ENCODE results near the gene ROBO1. TPM values are rescaled to one million over a fixed set of nuclear protein-coding genes. Genes with fewer than 3 reads are reported as not detected.

The ROBO1 gene
- total RNA-seq, 4 donors from 2014 or later: 8.6 to 26.3 (median 16.6) TPM

DNA sequence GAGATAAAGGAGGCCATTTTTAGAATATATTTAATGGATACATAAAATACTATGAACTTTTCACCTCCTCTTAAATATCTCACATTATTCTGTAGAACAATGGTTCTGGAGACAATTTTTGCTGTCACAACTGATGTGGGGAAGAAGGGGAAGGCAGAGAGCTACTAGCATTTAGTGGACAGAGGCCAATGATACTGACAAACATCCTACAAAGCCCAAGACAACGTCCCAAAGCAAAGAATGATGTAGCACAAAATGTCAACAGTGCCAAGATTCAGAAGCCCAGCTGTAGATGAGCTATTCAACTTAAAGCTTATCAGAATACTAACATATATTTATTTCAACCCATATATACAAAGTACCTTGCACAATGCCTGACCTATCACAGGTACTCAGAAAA lies 1069.4 kb downstream of the ROBO1 start:
- intact Hi-C loops (cut with DNase I): no loop called here
- no peak for TF ChIP-seq POLR2A (IDR thresholded peaks at IDR 0.05)
- TF ChIP-seq, protein P1, sequence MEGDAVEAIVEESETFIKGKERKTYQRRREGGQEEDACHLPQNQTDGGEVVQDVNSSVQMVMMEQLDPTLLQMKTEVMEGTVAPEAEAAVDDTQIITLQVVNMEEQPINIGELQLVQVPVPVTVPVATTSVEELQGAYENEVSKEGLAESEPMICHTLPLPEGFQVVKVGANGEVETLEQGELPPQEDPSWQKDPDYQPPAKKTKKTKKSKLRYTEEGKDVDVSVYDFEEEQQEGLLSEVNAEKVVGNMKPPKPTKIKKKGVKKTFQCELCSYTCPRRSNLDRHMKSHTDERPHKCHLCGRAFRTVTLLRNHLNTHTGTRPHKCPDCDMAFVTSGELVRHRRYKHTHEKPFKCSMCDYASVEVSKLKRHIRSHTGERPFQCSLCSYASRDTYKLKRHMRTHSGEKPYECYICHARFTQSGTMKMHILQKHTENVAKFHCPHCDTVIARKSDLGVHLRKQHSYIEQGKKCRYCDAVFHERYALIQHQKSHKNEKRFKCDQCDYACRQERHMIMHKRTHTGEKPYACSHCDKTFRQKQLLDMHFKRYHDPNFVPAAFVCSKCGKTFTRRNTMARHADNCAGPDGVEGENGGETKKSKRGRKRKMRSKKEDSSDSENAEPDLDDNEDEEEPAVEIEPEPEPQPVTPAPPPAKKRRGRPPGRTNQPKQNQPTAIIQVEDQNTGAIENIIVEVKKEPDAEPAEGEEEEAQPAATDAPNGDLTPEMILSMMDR (IDR thresholded peaks at IDR 0.05): no peak
- WGBS, 2 donors: 34 to 42% methylated on average over 1 of the region's 1 CpG

DNA sequence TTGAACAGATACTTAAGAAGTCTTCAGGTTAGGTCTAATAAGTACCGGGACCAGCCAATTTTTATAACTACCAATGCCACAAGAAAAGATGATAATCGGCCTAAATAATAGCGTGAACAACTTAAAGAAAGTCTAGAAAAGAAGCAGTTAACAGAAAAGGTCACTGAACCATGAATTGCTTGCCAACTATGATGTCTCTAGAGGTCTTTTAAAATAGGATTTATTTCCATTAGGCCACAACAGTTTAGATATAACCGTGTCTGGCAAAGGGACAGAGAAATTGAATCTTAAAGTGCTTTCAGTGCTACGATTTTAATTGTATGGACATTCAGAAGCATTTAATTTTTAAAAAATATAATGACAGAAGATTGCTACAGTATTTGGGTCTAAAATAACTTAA lies 1070.4 kb downstream of the ROBO1 start:
- H3K4me3 ChIP-seq (replicated peaks in 1 of 3): no peak overlapping the region
- intact Hi-C loops (cut with DNase I): no loop called here
- DNase-seq: no peak
- WGBS, 2 donors: 55 to 58% methylated on average over 5 of the region's 5 CpGs
- no peak overlapping the region for H3K27ac ChIP-seq
- no peaks in the 10 kb centered on the region for H3K4me1 ChIP-seq
- no peaks in the 10 kb centered on the region for H3K36me3 ChIP-seq
- no peaks in the 10 kb centered on the region for H3K27me3 ChIP-seq
- TF ChIP-seq POLR2A (IDR thresholded peaks at IDR 0.05): no peak
- TF ChIP-seq, protein P1 (IDR thresholded peaks at IDR 0.05): no peak
- no peaks in the 10 kb centered on the region for H3K9me3 ChIP-seq

More for the DNA sequence above, 1069.4 kb downstream of the ROBO1 start:
- Histone ChIP-seq H3K4me1 (no peaks in the 10 kb centered on the region), H3K4me3 (replicated peaks in 1 of 3) (no peak overlapping the region), H3K36me3 (no peaks in the 10 kb centered on the region), H3K27me3 (no peaks in the 10 kb centered on the region), H3K9me3 (no peaks in the 10 kb centered on the region), H3K27ac (no peak overlapping the region)
- no peak for DNase-seq

DNA sequence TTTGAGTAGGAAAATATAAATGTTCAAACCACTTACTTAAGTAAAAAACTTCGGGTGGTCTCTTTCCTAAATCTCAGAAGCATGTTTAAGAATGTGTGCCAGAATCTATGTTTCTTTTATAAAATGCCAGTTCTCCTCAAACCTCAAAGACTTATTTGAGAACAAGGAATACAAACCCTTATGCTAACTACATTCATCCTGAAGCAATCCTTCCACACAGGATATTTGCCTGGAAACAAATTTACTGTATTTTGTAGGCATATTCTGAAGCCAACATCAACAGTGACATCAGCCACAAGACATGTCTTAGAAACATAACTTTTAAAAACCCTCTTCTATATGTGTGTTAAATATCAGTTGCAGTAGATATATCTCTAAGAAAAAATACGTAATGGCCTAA lies 1077.0 kb downstream of the ROBO1 start:
- Histone ChIP-seq H3K4me3 (replicated peaks in 1 of 3) (no peak overlapping the region), H3K4me1 (no peaks in the 10 kb centered on the region)
- TF ChIP-seq POLR2A (IDR thresholded peaks at IDR 0.05): no peak
- TF ChIP-seq, protein P1 (IDR thresholded peaks at IDR 0.05): no peak

DNA sequence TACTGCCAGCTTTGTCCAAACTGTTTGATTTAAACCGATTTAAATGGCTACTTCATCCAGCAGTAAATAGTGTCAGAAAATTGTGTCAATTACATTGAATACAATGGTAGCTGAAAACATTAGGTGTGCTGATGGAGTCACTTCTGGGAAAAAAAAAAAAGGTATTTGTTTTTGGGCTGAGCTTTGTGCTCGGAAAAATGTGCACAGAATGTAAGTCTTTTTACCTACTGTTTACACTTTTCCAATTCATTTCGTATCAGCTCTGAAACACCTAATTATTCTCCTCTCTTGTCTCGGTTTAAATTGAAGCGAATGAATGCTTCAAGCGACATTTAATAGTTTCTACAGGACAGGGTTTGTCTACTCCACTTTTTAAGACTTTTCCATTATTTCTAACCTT lies 1078.4 kb downstream of the ROBO1 start:
- 74 to 92% methylated on average over 6 of the region's 6 CpGs for WGBS, 2 donors
- no peaks in the 10 kb centered on the region for H3K9me3 ChIP-seq
- H3K27me3 ChIP-seq: no peaks in the 10 kb centered on the region
- H3K27ac ChIP-seq: no peak overlapping the region
- no peak overlapping the region for H3K4me3 ChIP-seq (replicated peaks in 1 of 3)
- no peak for DNase-seq
- no peaks in the 10 kb centered on the region for H3K4me1 ChIP-seq
- intact Hi-C loops (cut with DNase I): no loop called here
- no peaks in the 10 kb centered on the region for H3K36me3 ChIP-seq
- TF ChIP-seq POLR2A (IDR thresholded peaks at IDR 0.05): no peak
- TF ChIP-seq, protein P1 (IDR thresholded peaks at IDR 0.05): no peak

More for the DNA sequence above, 1077.0 kb downstream of the ROBO1 start:
- no peaks in the 10 kb centered on the region for H3K36me3 ChIP-seq
- intact Hi-C loops (cut with DNase I): no loop called here
- no peak for DNase-seq
- H3K9me3 ChIP-seq: no peaks in the 10 kb centered on the region
- WGBS, 2 donors: 31 to 33% methylated on average over 2 of the region's 2 CpGs
- no peaks in the 10 kb centered on the region for H3K27me3 ChIP-seq
- no peak overlapping the region for H3K27ac ChIP-seq

DNA sequence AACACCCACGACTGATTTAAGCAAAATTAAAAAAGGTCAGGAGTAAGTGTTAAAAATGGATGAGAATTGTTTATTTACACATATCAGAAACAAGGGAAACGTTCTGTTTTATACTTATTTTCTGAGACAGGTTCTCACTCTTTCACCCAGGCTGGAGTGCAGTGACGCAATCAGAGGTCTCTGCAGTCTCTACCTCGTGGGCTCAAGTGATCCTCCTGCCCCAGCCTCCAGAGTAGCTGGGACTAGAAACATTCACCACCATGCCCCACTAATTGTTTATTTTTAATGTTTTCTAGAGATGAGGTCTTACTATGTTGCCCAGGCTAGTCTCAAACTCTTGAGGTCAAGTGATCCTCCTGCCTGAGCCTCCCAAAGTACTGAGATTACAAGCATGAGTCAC lies 1080.3 kb downstream of the ROBO1 start:
- H3K36me3 ChIP-seq: no peaks in the 10 kb centered on the region
- intact Hi-C loops (cut with DNase I): no loop called here
- 90 to 93% methylated on average over 4 of the region's 4 CpGs for WGBS, 2 donors
- H3K4me1 ChIP-seq: no peaks in the 10 kb centered on the region
- DNase-seq: no peak
- no peak overlapping the region for H3K4me3 ChIP-seq (replicated peaks in 1 of 3)
- no peaks in the 10 kb centered on the region for H3K9me3 ChIP-seq
- H3K27me3 ChIP-seq: no peaks in the 10 kb centered on the region
- no peak overlapping the region for H3K27ac ChIP-seq
- TF ChIP-seq, protein P1 (IDR thresholded peaks at IDR 0.05): no peak
- TF ChIP-seq POLR2A (IDR thresholded peaks at IDR 0.05): no peak

Data from thyroid gland (tissue), 4 donors.